Loucy (cell line): Measurements from ENCODE around the gene ENPP1.

ENCODE experiments used
- EZH2phosphoT487 ChIP-seq: fragments of 200-600 bp; IDR thresholded peaks from 2 replicates; pipeline ENCODE4 v1.6.1; 2018; ENCODE audit warnings: antibody characterized with exemption, mild to moderate bottlenecking, moderate library complexity, borderline replicate concordance
- TF ChIP-seq, protein P1 (sequence below): fragments of 200-600 bp; sonication (generic); conservative IDR thresholded peaks from 2 replicates; pipeline ENCODE4 v1.5.1; 2014; ENCODE audit warnings: mild to moderate bottlenecking, antibody characterized with exemption, low read length

DNA sequence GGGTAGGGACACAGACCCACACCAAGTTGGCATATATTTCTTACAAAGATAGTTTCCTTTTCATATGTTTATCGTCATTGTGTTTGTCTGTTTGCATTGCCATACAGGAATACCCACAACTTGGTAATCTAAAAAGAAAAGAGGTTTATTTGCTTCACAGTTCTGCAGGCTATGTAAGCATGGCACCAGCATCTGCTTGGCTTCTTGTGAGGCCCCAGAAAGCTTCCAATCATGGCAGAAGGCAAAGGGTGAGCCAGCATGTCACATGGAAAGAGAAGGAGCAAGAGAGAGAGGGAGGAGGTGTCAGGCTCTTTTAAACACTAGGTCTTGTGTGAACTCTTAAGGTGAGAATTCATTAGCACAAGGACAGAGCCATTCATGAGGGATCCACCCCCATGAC is 90.9 kb downstream of the ENPP1 start:
- TF ChIP-seq, protein P1, sequence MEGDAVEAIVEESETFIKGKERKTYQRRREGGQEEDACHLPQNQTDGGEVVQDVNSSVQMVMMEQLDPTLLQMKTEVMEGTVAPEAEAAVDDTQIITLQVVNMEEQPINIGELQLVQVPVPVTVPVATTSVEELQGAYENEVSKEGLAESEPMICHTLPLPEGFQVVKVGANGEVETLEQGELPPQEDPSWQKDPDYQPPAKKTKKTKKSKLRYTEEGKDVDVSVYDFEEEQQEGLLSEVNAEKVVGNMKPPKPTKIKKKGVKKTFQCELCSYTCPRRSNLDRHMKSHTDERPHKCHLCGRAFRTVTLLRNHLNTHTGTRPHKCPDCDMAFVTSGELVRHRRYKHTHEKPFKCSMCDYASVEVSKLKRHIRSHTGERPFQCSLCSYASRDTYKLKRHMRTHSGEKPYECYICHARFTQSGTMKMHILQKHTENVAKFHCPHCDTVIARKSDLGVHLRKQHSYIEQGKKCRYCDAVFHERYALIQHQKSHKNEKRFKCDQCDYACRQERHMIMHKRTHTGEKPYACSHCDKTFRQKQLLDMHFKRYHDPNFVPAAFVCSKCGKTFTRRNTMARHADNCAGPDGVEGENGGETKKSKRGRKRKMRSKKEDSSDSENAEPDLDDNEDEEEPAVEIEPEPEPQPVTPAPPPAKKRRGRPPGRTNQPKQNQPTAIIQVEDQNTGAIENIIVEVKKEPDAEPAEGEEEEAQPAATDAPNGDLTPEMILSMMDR, result no peak
- TF ChIP-seq EZH2phosphoT487, result no peak
